Neural progenitor cell (in vitro differentiated cells): ENCODE measurements around the gene SDK1. TPM values are rescaled to one million over a fixed set of nuclear protein-coding genes. Genes with fewer than 3 reads are reported as not detected.

ENCODE experiments used
- DNase-seq: peaks from one replicate; pipeline ENCODE4 v3.0.0-alpha.2; 2016; ENCODE audit warnings: low spot score
- H2AFZ ChIP-seq: fragments of 200-600 bp; sonication (generic); replicated peaks from 2 replicates; pipeline ENCODE4 v1.6.1; 2016; ENCODE audit warnings: antibody characterized with exemption
- H3F3A ChIP-seq: fragments of 200-600 bp; sonication (generic); 2 replicates; pipeline ENCODE4 v1.6.1; 2016; ENCODE audit warnings: antibody characterized with exemption, low read depth
- H3K27ac ChIP-seq: fragments of 200-600 bp; sonication (generic); 2 replicates; pipeline ENCODE4 v1.5.1; 2016; ENCODE audit warnings: mild to moderate bottlenecking
- H3K27me3 ChIP-seq: fragments of 200-600 bp; sonication (generic); 2 replicates; pipeline ENCODE4 v1.6.1; 2016; ENCODE audit warnings: mild to moderate bottlenecking, moderate library complexity
- H3K36me3 ChIP-seq: fragments of 200-600 bp; sonication (generic); 2 replicates; pipeline ENCODE4 v1.5.1; 2016
- H3K4me1 ChIP-seq: fragments of 200-600 bp; sonication (generic); 2 replicates; pipeline ENCODE4 v1.6.1; 2016; ENCODE audit warnings: mixed run types
- H3K4me2 ChIP-seq: fragments of 200-600 bp; sonication (generic); 2 replicates; pipeline ENCODE4 v1.6.1; 2016
- H3K4me3 ChIP-seq: fragments of 200-600 bp; sonication (generic); 2 replicates; pipeline ENCODE4 v1.5.1; 2016
- H3K79me2 ChIP-seq: fragments of 200-600 bp; sonication (generic); 2 replicates; pipeline ENCODE4 v1.6.1; 2016; ENCODE audit warnings: low read depth
- H3K9ac ChIP-seq: fragments of 200-600 bp; sonication (generic); 2 replicates; pipeline ENCODE4 v1.6.1; 2016
- H3K9me3 ChIP-seq: fragments of 200-600 bp; sonication (generic); 2 replicates; pipeline ENCODE4 v1.5.1; 2016; ENCODE audit warnings: low read depth
- H4K20me1 ChIP-seq: fragments of 200-600 bp; sonication (generic); 2 replicates; pipeline ENCODE4 v1.6.1; 2016; ENCODE audit warnings: low read depth
- H3K27ac Mint-ChIP-seq: 3 replicates; pipeline ENCODE4 v1.8.0; 2021; ENCODE audit warnings: mixed read lengths
- H3K27me3 Mint-ChIP-seq: 2 replicates; pipeline ENCODE4 v1.8.0; 2022; ENCODE audit warnings: low read depth, mild to moderate bottlenecking, inconsistent platforms, moderate library complexity, mixed read lengths; ENCODE audit not compliant: insufficient read depth
- H3K36me3 Mint-ChIP-seq: 3 replicates; pipeline ENCODE4 v1.8.0; 2021; ENCODE audit warnings: mixed read lengths
- H3K4me1 Mint-ChIP-seq: 3 replicates; pipeline ENCODE4 v1.8.0; 2021; ENCODE audit warnings: mixed read lengths
- H3K4me3 Mint-ChIP-seq: 3 replicates; pipeline ENCODE4 v1.8.0; 2021; ENCODE audit warnings: mild to moderate bottlenecking, moderate library complexity, mixed read lengths
- H3K9me3 Mint-ChIP-seq: 3 replicates; pipeline ENCODE4 v1.8.0; 2020; ENCODE audit warnings: mixed read lengths
- CTCF ChIP-seq: fragments of 200-600 bp; sonication (generic); IDR thresholded peaks from 2 replicates; pipeline ENCODE4 v1.5.1; 2017; ENCODE audit warnings: antibody characterized with exemption, mild to moderate bottlenecking
- EZH2 ChIP-seq: fragments of 200-600 bp; sonication (generic); IDR thresholded peaks from 2 replicates; pipeline ENCODE4 v1.6.1; 2017; ENCODE audit warnings: antibody characterized with exemption, mild to moderate bottlenecking, moderate library complexity
- EZH2phosphoT487 ChIP-seq: fragments of 200-600 bp; sonication (generic); IDR thresholded peaks from 2 replicates; pipeline ENCODE4 v1.6.1; 2017; ENCODE audit warnings: antibody characterized with exemption
- total RNA-seq: library from RNA; depleted of rRNA; stranded (reverse); fragments of >200 nt; gene quantifications from 2 replicates; pipeline ENCODE4 v1.2.3, GENCODE V29; 2015; ENCODE audit warnings: low replicate concordance

Gene SDK1
- total RNA-seq, 1 donor from 2014 or later = 4.9 TPM

- Histone ChIP-seq H3K4me2 (no peak overlapping the region), H3K36me3 (no peaks in the 10 kb centered on the region), H3F3A (peaks cover 7% of the 10 kb centered on the region), H3K4me1 (peaks cover 9% of the 10 kb centered on the region), H3K27ac (no peak overlapping the region), H3K9ac (no peak overlapping the region), H3K4me3 (no peak overlapping the region), H3K27me3 (no peaks in the 10 kb centered on the region), H3K79me2 (no peaks in the 10 kb centered on the region), H4K20me1 (no peaks in the 10 kb centered on the region), H2AFZ (no peak overlapping the region), H3K9me3 (no peaks in the 10 kb centered on the region)
- Mint-ChIP-seq H3K27me3 (peaks cover 2% of the 10 kb centered on the region), H3K27ac (no peak overlapping the region), H3K4me1 (peaks cover 24% of the 10 kb centered on the region), H3K4me3 (no peak overlapping the region), H3K36me3 (no peaks in the 10 kb centered on the region), H3K9me3 (no peaks in the 10 kb centered on the region)
- no peak for DNase-seq
- TF ChIP-seq EZH2phosphoT487 (no peak), EZH2 (no peak), CTCF (no peak)
Observed at GRCh38 chr7:4198301-4198700, 897.2 kb downstream of the SDK1 start.

GRCh38 chr7:4200546-4201094, 899.6 kb downstream of the SDK1 start:
- peaks cover 3% of the 10 kb centered on the region for H3K36me3 Mint-ChIP-seq
- no peak overlapping the region for H3K4me3 Mint-ChIP-seq
- H3K9me3 ChIP-seq = no peaks in the 10 kb centered on the region
- H3K79me2 ChIP-seq = no peaks in the 10 kb centered on the region
- H3K27ac Mint-ChIP-seq = no peak overlapping the region
- H2AFZ ChIP-seq = no peak overlapping the region
- H3F3A ChIP-seq = no peaks in the 10 kb centered on the region
- H3K27ac ChIP-seq = no peak overlapping the region
- peaks cover 15% of the 10 kb centered on the region for H3K4me1 ChIP-seq
- no peak for TF ChIP-seq EZH2phosphoT487
- no peak for TF ChIP-seq EZH2
- TF ChIP-seq CTCF = no peak
- H3K4me3 ChIP-seq = no peak overlapping the region
- no peaks in the 10 kb centered on the region for H3K9me3 Mint-ChIP-seq
- H3K27me3 Mint-ChIP-seq = peaks cover 2% of the 10 kb centered on the region
- peaks cover 27% of the 10 kb centered on the region for H3K4me1 Mint-ChIP-seq
- no peaks in the 10 kb centered on the region for H3K36me3 ChIP-seq
- H3K4me2 ChIP-seq = no peak overlapping the region
- H3K27me3 ChIP-seq = no peaks in the 10 kb centered on the region
- no peak overlapping the region for H3K9ac ChIP-seq
- H4K20me1 ChIP-seq = no peaks in the 10 kb centered on the region
- DNase-seq = no peak

GRCh38 chr7:4201566-4201965, 900.5 kb downstream of the SDK1 start:
- H3K4me3 Mint-ChIP-seq = no peak overlapping the region
- H3K9me3 Mint-ChIP-seq = no peaks in the 10 kb centered on the region
- H3K36me3 ChIP-seq = no peaks in the 10 kb centered on the region

More at GRCh38 chr7:4201566-4201965, 900.5 kb downstream of the SDK1 start:
- peaks cover 2% of the 10 kb centered on the region for H3K27me3 Mint-ChIP-seq
- no peaks in the 10 kb centered on the region for H3F3A ChIP-seq
- no peaks in the 10 kb centered on the region for H3K9me3 ChIP-seq
- no peaks in the 10 kb centered on the region for H4K20me1 ChIP-seq
- H2AFZ ChIP-seq = no peak overlapping the region
- H3K27ac Mint-ChIP-seq = no peak overlapping the region
- peaks cover 15% of the 10 kb centered on the region for H3K4me1 ChIP-seq
- H3K9ac ChIP-seq = no peak overlapping the region
- H3K27me3 ChIP-seq = no peaks in the 10 kb centered on the region
- peaks cover 20% of the 10 kb centered on the region for H3K4me1 Mint-ChIP-seq
- peaks cover 3% of the 10 kb centered on the region for H3K36me3 Mint-ChIP-seq
- H3K4me3 ChIP-seq = no peak overlapping the region
- no peak overlapping the region for H3K27ac ChIP-seq
- no peaks in the 10 kb centered on the region for H3K79me2 ChIP-seq
- DNase-seq = no peak
- TF ChIP-seq EZH2 (no peak), EZH2phosphoT487 (no peak), CTCF (no peak)
- H3K4me2 ChIP-seq = no peak overlapping the region
